AG10803 (cell line): ENCODE results near the gene FGF6.

Source experiments
- DNase-seq: peaks from one replicate; pipeline ENCODE4 v3.0.0; 2010; ENCODE audit warnings: low read depth
- H3K4me3 ChIP-seq: 2 replicates; pipeline ENCODE4 v1.5.1; 2011; ENCODE audit warnings: mild to moderate bottlenecking, low read length, control low read depth
- CTCF ChIP-seq: conservative IDR thresholded peaks from 2 replicates; pipeline ENCODE4 v1.5.1; 2011; ENCODE audit warnings: mild to moderate bottlenecking, low read length, control low read depth, inconsistent platforms

The FGF6 gene

GRCh38 chr12:4388662-4389061 is 57.0 kb downstream of the FGF6 start:
- no peak overlapping the region for H3K4me3 ChIP-seq
- no peak for DNase-seq
- TF ChIP-seq CTCF = no peak

DNA sequence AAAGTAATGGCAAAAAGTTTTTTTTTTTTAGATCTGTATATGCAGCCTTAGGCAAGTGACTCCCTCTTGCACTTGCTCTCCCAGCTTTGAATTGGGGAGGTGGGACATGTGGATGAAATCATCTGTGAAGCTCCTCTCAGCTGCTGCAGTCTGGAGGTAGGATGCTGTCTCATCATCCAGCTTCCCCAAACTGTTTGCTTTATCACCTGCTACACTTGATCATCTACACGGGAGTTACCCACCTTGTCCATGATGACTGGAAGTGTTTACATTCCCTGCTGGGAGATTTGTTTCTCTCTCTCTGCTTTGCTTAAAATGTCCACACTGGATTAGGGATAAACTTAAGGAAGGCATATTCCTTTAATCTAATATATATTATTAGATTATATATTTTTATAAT is 57.6 kb downstream of the FGF6 start:
- no peak overlapping the region for H3K4me3 ChIP-seq
- no peak for DNase-seq
- no peak for TF ChIP-seq CTCF

DNA sequence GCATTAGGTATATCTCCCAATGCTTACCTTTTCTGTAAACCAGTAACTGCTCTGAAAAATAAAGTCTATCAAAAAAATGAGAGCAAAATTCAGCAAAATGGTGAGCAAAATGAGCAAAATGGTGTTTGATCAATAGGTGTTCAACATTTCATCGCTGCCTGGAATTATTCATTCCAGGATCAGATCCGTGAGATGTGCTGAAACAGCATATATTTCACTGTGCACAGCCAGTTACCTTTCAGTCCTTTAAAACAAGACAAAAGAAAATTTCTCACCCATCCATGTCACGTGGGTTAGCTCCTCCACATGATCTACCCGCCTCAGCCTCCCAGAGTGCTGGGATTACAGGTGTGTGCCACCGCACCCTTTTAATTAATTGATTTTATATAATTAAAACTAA is 58.0 kb downstream of the FGF6 start:
- DNase-seq = no peak
- no peak for TF ChIP-seq CTCF
- no peak overlapping the region for H3K4me3 ChIP-seq

GRCh38 chr12:4386801-4387200 is 58.8 kb downstream of the FGF6 start:
- no peak for DNase-seq
- H3K4me3 ChIP-seq = no peak overlapping the region
- no peak for TF ChIP-seq CTCF
